ENCODE measurements around the gene OR6B1. TPM values are rescaled to one million over a fixed set of nuclear protein-coding genes. Genes with fewer than 3 reads are reported as not detected.
"Not testable (repeated sequence)": the region's sequence is repeated elsewhere in the genome, so short reads cannot be mapped to it uniquely, and the experiment has no call there.

The OR6B1 gene
- total and polyA plus RNA-seq, 9 donors = not detected

DNA sequence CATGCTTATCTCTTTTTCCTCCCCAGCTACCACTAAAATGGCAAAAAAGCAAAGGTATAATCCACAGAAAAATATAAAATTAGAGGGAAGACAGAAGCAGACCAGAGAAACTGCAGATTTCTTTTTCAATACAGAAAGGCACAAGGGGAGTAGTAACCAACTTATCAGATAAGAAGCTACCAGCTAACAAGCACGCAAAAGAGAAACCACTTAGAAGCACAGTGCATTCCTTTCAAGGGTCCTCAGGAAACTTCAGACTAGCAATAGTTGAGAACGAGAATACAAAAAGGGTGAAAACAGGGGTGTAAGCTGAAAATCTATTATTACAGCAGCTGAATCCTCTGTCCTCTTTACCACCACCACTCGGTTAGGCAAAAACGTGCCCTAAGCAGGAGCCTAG is 38.8 kb downstream of the OR6B1 start:
- intact Hi-C loops (cut with DNase I) = no loop called here
- Histone ChIP-seq H3K36me3 (no peaks in the 10 kb centered on the region), H3K4me1 (ENCODE audit: insufficient read depth) (no peaks in the 10 kb centered on the region), H3K4me3 (no peak overlapping the region), H3K27ac (no peak overlapping the region), H3K27me3 (no peaks in the 10 kb centered on the region), H3K9me3 (no peaks in the 10 kb centered on the region)
- TF ChIP-seq POLR2A (IDR thresholded peaks at IDR 0.05) (no peak), EP300 (IDR thresholded peaks at IDR 0.05) (no peak)
- TF ChIP-seq, protein P1, sequence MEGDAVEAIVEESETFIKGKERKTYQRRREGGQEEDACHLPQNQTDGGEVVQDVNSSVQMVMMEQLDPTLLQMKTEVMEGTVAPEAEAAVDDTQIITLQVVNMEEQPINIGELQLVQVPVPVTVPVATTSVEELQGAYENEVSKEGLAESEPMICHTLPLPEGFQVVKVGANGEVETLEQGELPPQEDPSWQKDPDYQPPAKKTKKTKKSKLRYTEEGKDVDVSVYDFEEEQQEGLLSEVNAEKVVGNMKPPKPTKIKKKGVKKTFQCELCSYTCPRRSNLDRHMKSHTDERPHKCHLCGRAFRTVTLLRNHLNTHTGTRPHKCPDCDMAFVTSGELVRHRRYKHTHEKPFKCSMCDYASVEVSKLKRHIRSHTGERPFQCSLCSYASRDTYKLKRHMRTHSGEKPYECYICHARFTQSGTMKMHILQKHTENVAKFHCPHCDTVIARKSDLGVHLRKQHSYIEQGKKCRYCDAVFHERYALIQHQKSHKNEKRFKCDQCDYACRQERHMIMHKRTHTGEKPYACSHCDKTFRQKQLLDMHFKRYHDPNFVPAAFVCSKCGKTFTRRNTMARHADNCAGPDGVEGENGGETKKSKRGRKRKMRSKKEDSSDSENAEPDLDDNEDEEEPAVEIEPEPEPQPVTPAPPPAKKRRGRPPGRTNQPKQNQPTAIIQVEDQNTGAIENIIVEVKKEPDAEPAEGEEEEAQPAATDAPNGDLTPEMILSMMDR (IDR thresholded peaks at IDR 0.05) = no peak
- no peak for DNase-seq
- WGBS, 3 donors = 50 to 57% (median 56%) methylated on average over 4 of the region's 4 CpGs

GRCh38 chr7:144048648-144049047 is 48.5 kb downstream of the OR6B1 start, which contains the start of gene OR2A5:
Gene OR2A5, plus strand, starts transcription at chr7:144048948. Its CDS starts 1,454 bp downstream, at chr7:144050402.
- intact Hi-C loops (cut with DNase I) = no loop called here
- no peak within 1 kb of the TSS for H3K4me3 ChIP-seq
- no peak for DNase-seq
- WGBS, 3 donors = 32 to 39% (median 36%) methylated on average over 1 of the region's 1 CpG
- H3K27me3 ChIP-seq = no peaks in the 10 kb centered on the region
- no peak for TF ChIP-seq POLR2A (IDR thresholded peaks at IDR 0.05)
- H3K4me1 ChIP-seq (ENCODE audit: insufficient read depth) = no peaks in the 10 kb centered on the region
- H3K27ac ChIP-seq = no peak within 1 kb of the TSS
- H3K36me3 ChIP-seq = no peaks in the 10 kb centered on the region
- no peaks in the 10 kb centered on the region for H3K9me3 ChIP-seq

DNA sequence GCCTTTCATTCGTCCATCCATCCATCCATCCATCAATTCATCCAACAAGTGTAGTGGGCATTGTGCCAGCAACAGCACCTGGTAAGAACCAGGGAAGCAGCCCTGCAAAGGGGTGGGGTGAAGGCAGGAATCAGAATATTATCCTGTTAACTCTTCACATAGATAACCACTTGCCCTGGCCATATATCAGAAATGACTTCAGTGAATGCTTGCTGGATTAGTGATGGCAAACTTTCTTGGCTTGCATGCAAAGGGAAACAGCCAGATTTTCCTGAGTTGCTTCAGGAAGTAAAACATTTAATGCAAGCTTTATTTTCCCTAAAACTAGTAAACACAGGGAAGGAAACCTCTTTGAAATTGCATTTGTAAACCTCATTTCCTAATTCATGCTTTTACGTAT is 49.4 kb downstream of the OR6B1 start:
- no peaks in the 10 kb centered on the region for H3K9me3 ChIP-seq
- intact Hi-C loops (cut with DNase I) = no loop called here
- H3K36me3 ChIP-seq = no peaks in the 10 kb centered on the region
- H3K27ac ChIP-seq = no peak overlapping the region
- WGBS, 3 donors = 43 to 67% (median 44%) methylated on average over 2 of the region's 2 CpGs
- H3K4me3 ChIP-seq = no peak overlapping the region
- H3K4me1 ChIP-seq (ENCODE audit: insufficient read depth) = no peaks in the 10 kb centered on the region
- H3K27me3 ChIP-seq = no peaks in the 10 kb centered on the region
- no peak for DNase-seq
- TF ChIP-seq POLR2A (IDR thresholded peaks at IDR 0.05) = no peak
- TF ChIP-seq, protein P1 (IDR thresholded peaks at IDR 0.05) = no peak
- no peak for TF ChIP-seq EP300 (IDR thresholded peaks at IDR 0.05)

DNA sequence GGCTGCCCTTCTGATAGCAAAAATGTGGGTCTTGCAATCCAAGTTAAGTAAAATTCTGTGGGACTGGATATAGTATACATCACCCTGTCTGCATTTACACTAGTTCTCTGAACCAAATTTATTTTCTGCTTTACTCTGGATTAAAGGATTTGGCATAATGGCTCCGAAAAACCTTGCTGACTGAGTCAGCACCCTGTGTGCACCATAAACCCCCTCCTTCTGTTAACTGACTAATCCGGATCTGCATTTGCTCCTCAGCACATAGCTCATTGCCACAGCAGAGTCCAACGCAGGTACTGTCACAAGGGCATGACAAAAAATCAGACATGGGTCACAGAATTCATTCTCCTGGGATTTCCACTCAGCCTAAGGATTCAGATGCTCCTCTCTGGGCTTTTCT is 50.0 kb downstream of the OR6B1 start:
- H3K27ac ChIP-seq = no peak overlapping the region
- no peak for DNase-seq
- H3K27me3 ChIP-seq = no peaks in the 10 kb centered on the region
- H3K4me3 ChIP-seq = no peak overlapping the region
- TF ChIP-seq POLR2A (IDR thresholded peaks at IDR 0.05) (no peak), EP300 (IDR thresholded peaks at IDR 0.05) (no peak)
- TF ChIP-seq, protein P1 (IDR thresholded peaks at IDR 0.05) = no peak
- H3K4me1 ChIP-seq (ENCODE audit: insufficient read depth) = no peaks in the 10 kb centered on the region
- no peaks in the 10 kb centered on the region for H3K36me3 ChIP-seq
- H3K9me3 ChIP-seq = no peaks in the 10 kb centered on the region
- intact Hi-C loops (cut with DNase I) = no loop called here
- 51 to 62% (median 57%) methylated on average over 3 of the region's 3 CpGs for WGBS, 3 donors

GRCh38 chr7:144050884-144051283 is 50.8 kb downstream of the OR6B1 start:
- intact Hi-C loops (cut with DNase I); DNase-seq; H3K9me3 ChIP-seq; H3K4me3 ChIP-seq; H3K4me1 ChIP-seq (ENCODE audit: insufficient read depth); H3K27me3 ChIP-seq; H3K36me3 ChIP-seq; H3K27ac ChIP-seq: not testable (repeated sequence)
- 74 to 87% (median 86%) methylated on average over 8 of the region's 8 CpGs for WGBS, 3 donors

DNA sequence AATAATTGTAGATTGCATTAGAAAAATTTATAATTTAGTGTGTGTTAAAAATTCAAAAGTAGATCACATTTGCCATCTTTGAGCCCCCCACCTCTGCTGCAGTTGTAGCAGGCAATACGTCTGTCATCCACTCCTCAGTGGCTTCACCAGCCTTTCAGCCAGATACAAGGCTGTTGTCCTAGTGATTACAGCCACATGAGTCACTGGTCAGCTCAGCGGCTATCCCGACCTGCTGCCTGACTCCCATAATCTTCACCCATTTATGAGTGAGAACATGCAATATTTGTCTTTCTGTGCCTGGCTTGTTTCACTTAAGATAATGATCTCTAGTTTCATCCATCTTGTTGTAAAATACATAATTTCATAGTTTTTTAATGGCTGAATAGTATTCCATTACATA is 57.8 kb downstream of the OR6B1 start:
- no peak overlapping the region for H3K27ac ChIP-seq
- no peak overlapping the region for H3K4me3 ChIP-seq
- intact Hi-C loops (cut with DNase I) = no loop called here
- no peaks in the 10 kb centered on the region for H3K4me1 ChIP-seq (ENCODE audit: insufficient read depth)
- 81 to 88% (median 83%) methylated on average over 3 of the region's 3 CpGs for WGBS, 3 donors
- no peak for TF ChIP-seq EP300 (IDR thresholded peaks at IDR 0.05)
- H3K9me3 ChIP-seq = no peaks in the 10 kb centered on the region
- H3K36me3 ChIP-seq = no peaks in the 10 kb centered on the region
- no peak for DNase-seq
- no peaks in the 10 kb centered on the region for H3K27me3 ChIP-seq

Other genes starting within 250 kb of the OR6B1 start
- gene CTAGE6, start 242.6 kb upstream of the OR6B1 start, total RNA-seq = 1 to 10 TPM in 2 of 7 donors, under 1 TPM in 4, not detected in 1; 0.23 to 3.2 (median 0.41) TPM
- gene CTAGE6, start 242.6 kb upstream of the OR6B1 start, polyA plus RNA-seq = under 1 TPM; 0.08 to 0.13 TPM
- gene TCAF1, start 98.1 kb upstream of the OR6B1 start, total RNA-seq = 10 to 100 TPM; 40.1 to 92.7 (median 63.2) TPM
- 10 to 100 TPM; 34.5 to 63.2 TPM for gene TCAF1, start 98.1 kb upstream of the OR6B1 start, polyA plus RNA-seq
- not detected for gene OR2F2, start 65.1 kb upstream of the OR6B1 start, total RNA-seq
- not detected for gene OR2F2, start 65.1 kb upstream of the OR6B1 start, polyA plus RNA-seq
- gene OR2F1, start 45.5 kb upstream of the OR6B1 start, total RNA-seq = not detected
- gene OR2F1, start 45.5 kb upstream of the OR6B1 start, polyA plus RNA-seq = not detected
- not detected for gene OR2A5, start 48.6 kb downstream of the OR6B1 start, total RNA-seq
- gene OR2A5, start 48.6 kb downstream of the OR6B1 start, polyA plus RNA-seq = not detected
- not detected for gene OR2A25, start 69.5 kb downstream of the OR6B1 start, total RNA-seq
- gene OR2A25, start 69.5 kb downstream of the OR6B1 start, polyA plus RNA-seq = not detected
- not detected for gene OR2A12, start 86.0 kb downstream of the OR6B1 start, total RNA-seq
- gene OR2A12, start 86.0 kb downstream of the OR6B1 start, polyA plus RNA-seq = not detected
- not detected for gene OR2A2, start 109.3 kb downstream of the OR6B1 start, total RNA-seq
- gene OR2A2, start 109.3 kb downstream of the OR6B1 start, polyA plus RNA-seq = not detected
- gene OR2A14, start 122.9 kb downstream of the OR6B1 start, total RNA-seq = not detected
- not detected for gene OR2A14, start 122.9 kb downstream of the OR6B1 start, polyA plus RNA-seq
- 10 to 100 TPM in 1 of 7 donors, 1 to 10 TPM in 5, under 1 TPM in 1; 0.92 to 11.1 (median 1.5) TPM for gene CTAGE4, start 183.1 kb downstream of the OR6B1 start, total RNA-seq
- 1 to 10 TPM; 1.2 to 1.7 TPM for gene CTAGE4, start 183.1 kb downstream of the OR6B1 start, polyA plus RNA-seq
- 1 to 10 TPM; 3.8 to 6.5 (median 4.1) TPM for gene ARHGEF35, start 195.5 kb downstream of the OR6B1 start, total RNA-seq
- 10 to 100 TPM in 1 of 2 donors, 1 to 10 TPM in 1; 2.9 to 14.8 TPM for gene ARHGEF35, start 195.5 kb downstream of the OR6B1 start, polyA plus RNA-seq
- under 1 TPM in 6 of 7 donors, not detected in 1; 0.10 to 0.50 (median 0.22) TPM for gene OR2A42, start 239.3 kb downstream of the OR6B1 start, total RNA-seq
- under 1 TPM; 0.17 to 0.65 TPM for gene OR2A42, start 239.3 kb downstream of the OR6B1 start, polyA plus RNA-seq